HG03432 (cell line): Measurements from ENCODE around the gene SNX33.

ENCODE experiments used
- ATAC-seq: cut with Tn5 transposase; IDR thresholded peaks from one replicate; pipeline ENCODE4 v1.9.1; 2021; ENCODE audit warnings: mild to moderate bottlenecking, moderate library complexity; ENCODE audit not compliant: unreplicated experiment

SNX33 gene

DNA sequence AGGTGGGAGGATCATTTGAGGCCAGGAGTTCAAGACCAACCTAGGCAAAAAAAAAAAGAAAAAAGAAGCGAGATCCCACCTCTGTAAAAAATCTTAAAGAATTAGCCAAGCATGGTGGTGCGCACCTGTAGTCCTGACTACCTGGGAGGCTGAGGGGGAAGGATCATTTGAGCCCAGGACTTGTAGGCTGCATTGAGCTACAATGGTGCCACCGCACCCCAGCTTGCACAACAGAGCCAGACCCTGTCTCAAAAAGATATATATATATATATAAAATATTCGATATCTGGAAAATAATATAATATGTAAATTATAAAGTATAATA lies 6.6 kb upstream of the SNX33 start:
- no peak for ATAC-seq

- no peak for ATAC-seq
These were observed 6.1 kb upstream of the SNX33 start for GRCh38 chr15:75641603-75642002.

GRCh38 chr15:75644376-75644775 lies 3.3 kb upstream of the SNX33 start:
- no peak for ATAC-seq

DNA sequence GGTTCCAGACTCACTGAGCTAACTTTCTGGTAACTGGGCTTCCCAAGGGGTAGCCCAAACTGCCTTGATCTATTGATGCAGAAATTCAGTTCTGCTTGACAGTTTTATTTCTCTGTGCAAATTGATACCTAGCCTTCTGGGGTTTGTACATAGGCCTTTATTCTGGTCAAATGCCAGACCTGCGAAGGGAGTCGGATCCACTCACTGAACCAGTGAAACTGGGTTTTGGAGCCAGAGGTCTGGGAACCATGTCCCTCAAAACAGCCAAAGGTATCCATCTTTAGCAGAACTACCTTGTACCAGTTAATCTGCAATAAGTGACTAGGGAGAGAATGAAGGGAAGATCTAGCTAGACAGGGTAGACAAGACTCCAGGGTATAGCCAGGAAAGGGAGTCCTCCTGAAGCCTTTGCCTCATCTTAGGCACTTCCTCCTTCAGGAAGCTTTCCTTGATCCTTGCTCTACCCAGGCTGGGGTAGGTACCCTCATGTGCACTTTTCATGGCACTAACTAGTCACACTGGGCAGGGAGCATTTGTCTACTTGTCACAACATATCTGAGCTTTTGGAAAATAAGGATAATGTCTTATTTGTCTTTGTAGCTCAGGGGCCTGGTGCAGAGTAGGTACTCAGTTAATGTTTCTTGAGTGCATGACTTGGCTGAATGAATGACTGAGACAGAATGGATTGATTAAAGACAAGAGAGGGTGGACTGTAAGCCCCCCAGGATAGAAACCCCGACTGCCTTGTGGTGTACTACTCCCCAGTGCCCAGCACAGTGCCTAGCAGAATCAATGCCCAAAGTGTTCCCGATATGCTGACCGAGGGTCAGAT lies 1.4 kb upstream of the SNX33 start:
- no peak for ATAC-seq

DNA sequence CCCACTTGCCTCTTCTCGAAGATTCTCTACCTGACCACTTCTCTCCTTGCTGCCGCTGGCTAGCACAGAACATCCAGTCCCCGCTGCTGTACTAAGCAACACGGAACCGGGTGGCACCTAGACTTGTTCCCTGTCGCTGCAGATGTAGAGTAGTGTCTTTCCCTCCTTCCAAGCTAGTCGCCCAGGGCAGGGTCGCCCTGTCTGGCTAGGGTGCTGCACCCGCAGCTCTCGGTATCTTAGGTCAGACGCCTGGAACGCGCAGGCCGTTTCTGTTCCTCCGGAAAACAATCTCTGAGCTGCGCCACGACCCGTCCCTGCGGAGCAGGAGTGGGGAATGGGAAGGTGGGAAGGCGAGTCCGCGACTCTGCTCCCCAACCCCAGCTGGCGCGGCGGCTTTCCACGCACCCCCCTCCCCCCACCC lies 758 bp upstream of the SNX33 start:
- ATAC-seq: peak; percentile 21

- no peak for ATAC-seq
These were observed 666 bp downstream of the SNX33 start for GRCh38 chr15:75648156-75649000.

GRCh38 chr15:75649045-75649761 lies 1.5 kb downstream of the SNX33 start:
- no peak for ATAC-seq

- no peak for ATAC-seq
These were observed 2.1 kb downstream of the SNX33 start for GRCh38 chr15:75649848-75650247.

- ATAC-seq: no peak
These were observed 3.4 kb downstream of the SNX33 start for GRCh38 chr15:75650908-75651809.

- ATAC-seq: no peak
These were observed 4.3 kb downstream of the SNX33 start for GRCh38 chr15:75651810-75652543.

- ATAC-seq: no peak
These were observed 5.7 kb downstream of the SNX33 start for GRCh38 chr15:75653347-75653913.

GRCh38 chr15:75654201-75654907 lies 6.6 kb downstream of the SNX33 start:
- no peak for ATAC-seq

DNA sequence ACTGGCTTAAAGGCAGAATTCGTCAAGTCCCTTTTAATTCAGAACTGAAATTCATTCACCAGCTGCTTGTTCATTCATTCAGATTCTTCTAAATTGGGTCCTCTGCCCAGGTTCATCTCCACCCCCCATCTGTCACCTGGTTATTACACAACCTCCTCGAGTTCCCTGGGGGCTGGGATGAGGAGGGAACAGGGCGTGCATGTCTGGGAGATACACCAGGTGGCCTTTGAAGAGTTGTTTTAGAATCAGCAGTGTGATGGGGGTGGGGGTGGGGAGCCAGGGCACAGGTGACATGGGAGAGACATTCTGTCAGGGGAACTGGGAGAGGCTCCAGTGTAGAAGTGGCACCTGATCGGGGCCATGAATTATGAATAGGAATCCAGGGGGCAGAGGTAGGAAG lies 8.2 kb downstream of the SNX33 start:
- ATAC-seq: no peak

GRCh38 chr15:75656331-75656730 lies 8.6 kb downstream of the SNX33 start:
- no peak for ATAC-seq

- no peak for ATAC-seq
These were observed 9.1 kb downstream of the SNX33 start for GRCh38 chr15:75656813-75657212.

GRCh38 chr15:75659141-75659771 lies 11.5 kb downstream of the SNX33 start:
- ATAC-seq: no peak

DNA sequence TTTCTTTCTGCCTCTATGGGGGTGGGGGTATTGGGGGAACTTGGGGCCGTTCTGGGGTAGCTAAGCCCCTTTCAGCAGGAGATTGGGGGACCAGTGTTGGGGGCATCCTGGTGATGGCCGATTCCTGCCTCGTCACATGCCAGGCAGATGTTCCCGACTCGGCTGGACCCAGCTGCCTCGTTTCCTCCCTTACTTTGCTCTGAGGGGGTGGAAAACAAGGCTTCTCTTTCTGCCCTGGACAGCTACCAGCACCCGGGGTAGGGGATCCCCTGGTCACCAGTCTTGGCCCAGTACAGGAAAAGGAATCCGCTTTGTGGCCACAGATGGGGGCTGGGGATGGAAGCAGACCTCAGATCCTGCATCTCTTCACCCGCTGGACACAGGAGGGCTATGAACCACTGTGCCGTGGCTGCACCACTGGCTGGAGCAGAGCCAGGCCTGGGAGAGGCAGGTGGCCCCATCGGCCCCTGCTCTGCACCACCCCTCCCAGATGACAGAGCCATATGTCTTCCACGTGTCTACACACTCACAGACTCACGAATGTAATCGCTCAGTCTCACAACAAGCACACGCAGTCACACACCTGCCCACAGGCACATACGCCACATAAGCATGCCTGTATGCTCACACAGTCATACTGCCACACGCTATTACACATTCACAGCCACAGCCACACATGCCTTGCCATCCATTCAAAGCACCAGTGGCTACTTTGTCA lies 12.4 kb downstream of the SNX33 start:
- no peak for ATAC-seq
